ENCODE data around the gene DHX58.

- TF ChIP-seq POLR2AphosphoS5 (IDR thresholded peaks at IDR 0.05; ENCODE audit: low read depth, low read length) (no peak), REST (IDR thresholded peaks at IDR 0.05; ENCODE audit: insufficient read depth in 1 of 2, low read depth in 2 of 2, low read length in 2 of 2) (no peak), TAF1 (IDR thresholded peaks at IDR 0.05; ENCODE audit: borderline replicate concordance, insufficient read depth, low read length) (no peak)
Measured at GRCh38 chr17:42146911-42147607, 34.5 kb upstream of the DHX58 start.

Data from PFSK-1 (cell line).